IMR-90 (cell line): Measurements from ENCODE around the gene ARHGEF4. TPM values are rescaled to one million over a fixed set of nuclear protein-coding genes. Genes with fewer than 3 reads are reported as not detected.

Experiments used
- ATAC-seq: fragments of 200-7000 bp; cut with Tn5 transposase; 2 replicates; pipeline ENCODE4 v1.9.1; 2020; ENCODE audit warnings: low read depth, mild to moderate bottlenecking, moderate library complexity
- BruUV-seq: library from RNA; stranded (reverse); fragments of 400-500 nt; replicated peaks from 2 replicates; lab custom pipeline; 2021; lab: Mats Ljungman, UMichigan
- CTCF ChIA-PET: fragments of 300-600 bp; formaldehyde crosslinking; extraction: SDS; loops from one replicate; lab custom pipeline; 2021; ENCODE audit warnings: antibody characterized with exemption; lab: Yijun Ruan, JAX
- POLR2A ChIA-PET: fragments of 300-600 bp; sonication (Branson Sonifier 250); formaldehyde crosslinking; loops from one replicate; lab custom pipeline; 2022; ENCODE audit warnings: antibody characterized with exemption; ENCODE audit not compliant: unreplicated experiment; lab: Charles Lee
- DNase-seq: peaks from one replicate; pipeline ENCODE4 v3.0.0; 2013
- H2AFZ ChIP-seq: replicated peaks from 2 replicates; pipeline ENCODE3; 2013; ENCODE audit warnings: low read length, mild to moderate bottlenecking; ENCODE audit not compliant: poor library complexity
- H2AK5ac ChIP-seq: 2 replicates; pipeline ENCODE4 v1.6.1; 2013; ENCODE audit warnings: low read depth, low read length, inconsistent platforms
- H2AK9ac ChIP-seq: replicated peaks from 2 replicates; pipeline ENCODE3; 2013; ENCODE audit warnings: mild to moderate bottlenecking, low read depth, low read length, moderate library complexity; ENCODE audit not compliant: poor library complexity
- H2BK120ac ChIP-seq: 2 replicates; pipeline ENCODE4 v1.6.1; 2013; ENCODE audit warnings: low read depth, low read length, inconsistent platforms
- H2BK15ac ChIP-seq: 3 replicates; pipeline ENCODE4 v1.6.1; 2013; ENCODE audit warnings: low read depth, low read length, inconsistent platforms
- H2BK20ac ChIP-seq: 2 replicates; pipeline ENCODE4 v1.6.1; 2013; ENCODE audit warnings: low read depth, mild to moderate bottlenecking, inconsistent platforms, low read length, moderate library complexity
- H2BK5ac ChIP-seq: 2 replicates; pipeline ENCODE4 v1.6.1; 2013; ENCODE audit warnings: mild to moderate bottlenecking, low read depth, low read length, inconsistent platforms; ENCODE audit not compliant: poor library complexity, severe bottlenecking
- H3K14ac ChIP-seq: replicated peaks from 2 replicates; pipeline ENCODE4 v1.6.1; 2013; ENCODE audit warnings: low read depth, low read length, inconsistent platforms
- H3K18ac ChIP-seq: 2 replicates; pipeline ENCODE4 v1.6.1; 2013; ENCODE audit warnings: low read depth, low read length, control low read depth
- H3K23ac ChIP-seq: 2 replicates; pipeline ENCODE4 v1.6.1; 2013; ENCODE audit warnings: low read depth, low read length, inconsistent platforms
- H3K27ac ChIP-seq: 2 replicates; pipeline ENCODE4 v1.5.1; 2013; ENCODE audit warnings: mild to moderate bottlenecking, control low read depth, low read length; ENCODE audit not compliant: insufficient read depth
- H3K27me3 ChIP-seq: 2 replicates; pipeline ENCODE4 v1.6.1; 2013; ENCODE audit warnings: low read length; ENCODE audit not compliant: control insufficient read depth, insufficient read depth
- H3K36me3 ChIP-seq: 2 replicates; pipeline ENCODE4 v1.6.1; 2013; ENCODE audit warnings: low read length, mixed read lengths; ENCODE audit not compliant: control insufficient read depth, insufficient read depth
- H3K4ac ChIP-seq: 2 replicates; pipeline ENCODE4 v1.6.1; 2013; ENCODE audit warnings: low read depth, low read length, inconsistent platforms
- H3K4me1 ChIP-seq: 2 replicates; pipeline ENCODE4 v1.6.1; 2013; ENCODE audit warnings: low read length, mixed read lengths; ENCODE audit not compliant: control insufficient read depth, insufficient read depth
- H3K4me2 ChIP-seq: 2 replicates; pipeline ENCODE4 v1.6.1; 2013; ENCODE audit warnings: low read depth, mild to moderate bottlenecking, control low read depth, low read length, moderate library complexity
- H3K4me3 ChIP-seq: 2 replicates; pipeline ENCODE4 v1.5.1; 2013; ENCODE audit warnings: low read depth, mild to moderate bottlenecking, control low read depth, low read length, moderate library complexity; ENCODE audit not compliant: insufficient read depth
- H3K56ac ChIP-seq: 2 replicates; pipeline ENCODE4 v1.6.1; 2013; ENCODE audit warnings: low read length, inconsistent platforms; ENCODE audit not compliant: insufficient read depth; ENCODE audit errors: extremely low read depth
- H3K79me1 ChIP-seq, 2 experiments: 2 replicates each; pipeline ENCODE4 v1.6.1; 2013; ENCODE audit warnings: low read length in 2 of 2, inconsistent platforms in 1 of 2, low read depth in 1 of 2
- H3K9ac ChIP-seq: 2 replicates; pipeline ENCODE4 v1.6.1; 2013; ENCODE audit warnings: low read depth, low read length, control low read depth
- H3K9me1 ChIP-seq: 2 replicates; pipeline ENCODE4 v1.6.1; 2013; ENCODE audit warnings: low read length, inconsistent platforms; ENCODE audit not compliant: insufficient read depth
- H3K9me3 ChIP-seq: 2 replicates; pipeline ENCODE4 v1.6.1; 2013; ENCODE audit warnings: low read length; ENCODE audit not compliant: control insufficient read depth, insufficient read depth
- H4K20me1 ChIP-seq: 2 replicates; pipeline ENCODE4 v1.6.1; 2013; ENCODE audit warnings: low read length, inconsistent platforms; ENCODE audit not compliant: insufficient read depth
- H4K5ac ChIP-seq: 2 replicates; pipeline ENCODE4 v1.6.1; 2013; ENCODE audit warnings: mild to moderate bottlenecking, low read depth, low read length, control low read depth
- H4K8ac ChIP-seq, 2 experiments: 2 replicates each; pipeline ENCODE4 v1.6.1; 2013; ENCODE audit warnings: low read depth in 2 of 2, low read length in 2 of 2, control low read depth in 1 of 2, inconsistent platforms in 1 of 2
- H4K91ac ChIP-seq: 2 replicates; pipeline ENCODE4 v1.6.1; 2013; ENCODE audit warnings: low read depth, low read length, inconsistent platforms; ENCODE audit not compliant: insufficient read depth
- BHLHE40 ChIP-seq: fragments of 150-350 bp; IDR thresholded peaks from 2 replicates; pipeline ENCODE4 v1.6.1; 2016; ENCODE audit warnings: mild to moderate bottlenecking, low read depth, low read length
- CEBPB ChIP-seq: IDR thresholded peaks from 2 replicates; pipeline ENCODE4 v1.6.1; 2012; ENCODE audit warnings: low read depth, low read length, improper control_type of control experiment
- CHD1 ChIP-seq: IDR thresholded peaks from 2 replicates; pipeline ENCODE4 v1.6.1; 2012; ENCODE audit warnings: low read depth, low read length, improper control_type of control experiment
- CTCF ChIP-seq: conservative IDR thresholded peaks from 2 replicates; pipeline ENCODE4 v1.5.1; 2012; ENCODE audit warnings: mild to moderate bottlenecking, low read depth, low read length, improper control_type of control experiment
- ELK1 ChIP-seq: fragments of 150-350 bp; IDR thresholded peaks from 2 replicates; pipeline ENCODE4 v1.6.1; 2016; ENCODE audit warnings: low read depth, mild to moderate bottlenecking, low read length, moderate library complexity, borderline replicate concordance
- FOS ChIP-seq: fragments of 150-350 bp; IDR thresholded peaks from 2 replicates; pipeline ENCODE4 v1.6.1; 2016; ENCODE audit warnings: low read depth, low read length
- MAFK ChIP-seq: IDR thresholded peaks from 2 replicates; pipeline ENCODE4 v1.6.1; 2012; ENCODE audit warnings: low read depth, low read length, improper control_type of control experiment
- MAZ ChIP-seq: IDR thresholded peaks from 2 replicates; pipeline ENCODE4 v1.6.1; 2012; ENCODE audit warnings: low read depth, mild to moderate bottlenecking, low read length, improper control_type of control experiment, moderate library complexity, borderline replicate concordance
- MXI1 ChIP-seq: IDR thresholded peaks from 2 replicates; pipeline ENCODE4 v1.6.1; 2012; ENCODE audit warnings: low read depth, mild to moderate bottlenecking, low read length, moderate library complexity, borderline replicate concordance
- NFE2L2 ChIP-seq: fragments of 150-350 bp; IDR thresholded peaks from 2 replicates; pipeline ENCODE4 v1.6.1; 2016; ENCODE audit warnings: low read depth, mild to moderate bottlenecking, low read length
- POLR2A ChIP-seq: IDR thresholded peaks from 2 replicates; pipeline ENCODE4 v1.6.1; 2012; ENCODE audit warnings: mild to moderate bottlenecking, low read depth, low read length
- RAD21 ChIP-seq: IDR thresholded peaks from 2 replicates; pipeline ENCODE4 v1.6.1; 2012; ENCODE audit warnings: low read length, improper control_type of control experiment
- RCOR1 ChIP-seq: IDR thresholded peaks from 2 replicates; pipeline ENCODE4 v1.6.1; 2012; ENCODE audit warnings: mild to moderate bottlenecking, low read length, improper control_type of control experiment; ENCODE audit not compliant: insufficient replicate concordance
- SMC3 ChIP-seq: fragments of 150-350 bp; IDR thresholded peaks from 2 replicates; pipeline ENCODE4 v1.6.1; 2016; ENCODE audit warnings: low read depth, mild to moderate bottlenecking, antibody characterized with exemption, low read length, moderate library complexity
- USF2 ChIP-seq: fragments of 150-350 bp; IDR thresholded peaks from 2 replicates; pipeline ENCODE4 v1.6.1; 2017; ENCODE audit warnings: mild to moderate bottlenecking, antibody characterized with exemption, low read length, low read depth
- WGBS, 2 experiments: methylation state at CpG; one replicate each; pipeline versions ENCODE4 v1.1.5 to v1.1.7; 2013; ENCODE audit warnings: missing lambda C conversion rate in 2 of 2; ENCODE audit not compliant: insufficient read length in 1 of 2; ENCODE audit errors: extremely low coverage in 2 of 2; 5-methylcytosine and 5-hydroxymethylcytosine counted together
- dilution Hi-C: fragments of 300-500 bp; cut with HindIII; formaldehyde crosslinking; loops from one replicate; pipeline ENCODE4 v1.14.3; 2018; ENCODE audit warnings: low sequenced_read_pairs; ENCODE audit not compliant: unreplicated experiment
- in situ Hi-C: fragments of 300-500 bp; cut with MboI; formaldehyde crosslinking; loops from 3 replicates; pipeline ENCODE4 v1.14.3; 2019; ENCODE audit warnings: low sequenced_read_pairs, inconsistent platforms, mixed read lengths
- intact Hi-C: fragments of 100-400 bp; cut with micrococcal nuclease; formaldehyde crosslinking; loops from 2 replicates; pipeline ENCODE4 v1.10.0; 2022
- polyA plus RNA-seq, 3 experiments: library from polyadenylated mRNA; depleted of rRNA; stranded (reverse); fragments of >200 nt; gene quantifications; 2 replicates each; pipeline ENCODE4 v1.2.3, GENCODE V29; 2012; ENCODE audit warnings: low replicate concordance in 1 of 3
- total RNA-seq: library from RNA; depleted of rRNA; stranded (reverse); fragments of >200 nt; gene quantifications from 2 replicates; pipeline ENCODE4 v1.2.3, GENCODE V29; 2012

Gene ARHGEF4
- total and polyA plus RNA-seq, 2 of the 4 experiments (the other 2 are of a cell fraction): 2.7 to 5.0 TPM

- no peak overlapping the region for H3K14ac ChIP-seq
- H2BK5ac ChIP-seq: no peak overlapping the region
- H4K91ac ChIP-seq: no peak overlapping the region
- dilution Hi-C loops: no loop called here
- H2BK120ac ChIP-seq: no peak overlapping the region
- H3K56ac ChIP-seq: no peak overlapping the region
- ATAC-seq: no peak
- no peak overlapping the region for H2AK9ac ChIP-seq
- no peaks in the 10 kb centered on the region for H3K4me1 ChIP-seq
- H4K20me1 ChIP-seq: no peaks in the 10 kb centered on the region
- H4K8ac ChIP-seq: no peak overlapping the region
- H4K5ac ChIP-seq: no peak overlapping the region
- no peak overlapping the region for H3K23ac ChIP-seq
- POLR2A ChIA-PET: no interaction called here
- no peaks in the 10 kb centered on the region for H3K79me1 ChIP-seq
- H3K18ac ChIP-seq: no peak overlapping the region
- in situ Hi-C loops: no loop called here
- CTCF ChIA-PET: interaction anchor here (0.6 kb wide), 1 partner anchor 61 kb away, joined by 3 read pairs; no protein-coding TSS in a partner anchor
- no peaks in the 10 kb centered on the region for H3K9me3 ChIP-seq
- no TSS peak for BruUV-seq
- H2AFZ ChIP-seq: no peak overlapping the region
- no peak for DNase-seq
- peaks cover 12% of the 10 kb centered on the region; the same call in 1 of the 2 replicates for H3K27me3 ChIP-seq
- no peak overlapping the region for H3K4ac ChIP-seq
- H2BK15ac ChIP-seq: no peak overlapping the region
- H2AK5ac ChIP-seq: no peak overlapping the region
- H3K4me2 ChIP-seq: no peak overlapping the region
- no peaks in the 10 kb centered on the region for H3K36me3 ChIP-seq
- 16% methylated on average over 21 of the region's 50 CpGs; no CpG with 5 or more reads in 1 of the 2 experiments for WGBS, 2 experiments
- no peak overlapping the region for H2BK20ac ChIP-seq
- H3K9ac ChIP-seq: no peak overlapping the region
- no peak overlapping the region for H3K27ac ChIP-seq
- intact Hi-C loops: no loop called here
- H3K4me3 ChIP-seq: no peak overlapping the region
- no peaks in the 10 kb centered on the region for H3K9me1 ChIP-seq
- TF ChIP-seq BHLHE40 (no peak), CHD1 (no peak), RAD21 (no peak), POLR2A (no peak), MAFK (no peak), MXI1 (no peak), FOS (no peak), USF2 (no peak), NFE2L2 (no peak), MAZ (no peak), SMC3 (no peak), RCOR1 (no peak), ELK1 (no peak), CEBPB (no peak), CTCF (no peak)
Observed at GRCh38 chr2:130915595-130916437, 79.1 kb downstream of the ARHGEF4 start.
